Measurements from ENCODE around the gene TMPRSS6. TPM values are rescaled to one million over a fixed set of nuclear protein-coding genes. Genes with fewer than 3 reads are reported as not detected.

TMPRSS6 gene
- total RNA-seq, 4 donors from 2014 or later, result 0.10 to 0.18 TPM; not detected in 2

- Histone ChIP-seq H3K27ac (no peak overlapping the region), H3K36me3 (peaks cover 0 to 19% of the 10 kb centered on the region in 2 donors), H3K4me1 (no peaks in the 10 kb centered on the region), H3K4me3 (no peak overlapping the region), H3K9me3 (no peaks in the 10 kb centered on the region), H3K27me3 (peaks cover 0 to 4% (median 4%) of the 10 kb centered on the region in 3 donors)
- no peak for ATAC-seq
- intact Hi-C loops (cut with DNase I; ENCODE audit: low total_unique reads), result no loop called here
- DNase-seq, result no peak
- TF ChIP-seq CTCF (IDR thresholded peaks at IDR 0.05 in 4 of 5, conservative IDR thresholded peaks at IDR 0.05 in 1 of 5), result no peak
- in situ Hi-C loops (cut with MboI; ENCODE audit: low sequenced_read_pairs in 4 of 4), result no loop called here
Observed at GRCh38 chr22:37032134-37032534, 77.4 kb downstream of the TMPRSS6 start.

GRCh38 chr22:37030560-37031281 lies 78.8 kb downstream of the TMPRSS6 start:
- intact Hi-C loops (cut with DNase I; ENCODE audit: low total_unique reads) (no loop called here), in situ Hi-C loops (cut with MboI; ENCODE audit: low sequenced_read_pairs in 4 of 4) (no loop called here)
- Histone ChIP-seq H3K4me3 (no peak overlapping the region), H3K36me3 (peaks cover 0 to 31% of the 10 kb centered on the region in 2 donors), H3K9me3 (no peaks in the 10 kb centered on the region), H3K4me1 (no peaks in the 10 kb centered on the region), H3K27me3 (no peaks in the 10 kb centered on the region), H3K27ac (no peak overlapping the region)
- no peak for DNase-seq
- no peak for ATAC-seq
- TF ChIP-seq POLR2A (IDR thresholded peaks at IDR 0.05), result no peak
- no peak for TF ChIP-seq CTCF (IDR thresholded peaks at IDR 0.05 in 4 of 5, conservative IDR thresholded peaks at IDR 0.05 in 1 of 5)

GRCh38 chr22:37028692-37029674 lies 80.5 kb downstream of the TMPRSS6 start:
- in situ Hi-C loops (cut with MboI; ENCODE audit: low sequenced_read_pairs in 4 of 4), result no loop called here
- H3K27me3 ChIP-seq, result no peaks in the 10 kb centered on the region
- no peak overlapping the region for H3K27ac ChIP-seq
- no peak for ATAC-seq
- H3K4me3 ChIP-seq, result no peak overlapping the region
- TF ChIP-seq CTCF (IDR thresholded peaks at IDR 0.05 in 4 of 5, conservative IDR thresholded peaks at IDR 0.05 in 1 of 5) (no peak), POLR2A (IDR thresholded peaks at IDR 0.05) (no peak)
- DNase-seq, result no peak
- intact Hi-C loops (cut with DNase I; ENCODE audit: low total_unique reads), result no loop called here
- H3K36me3 ChIP-seq, result peaks cover 0 to 45% of the 10 kb centered on the region in 2 donors
- no peaks in the 10 kb centered on the region for H3K4me1 ChIP-seq
- no peaks in the 10 kb centered on the region for H3K9me3 ChIP-seq

DNA sequence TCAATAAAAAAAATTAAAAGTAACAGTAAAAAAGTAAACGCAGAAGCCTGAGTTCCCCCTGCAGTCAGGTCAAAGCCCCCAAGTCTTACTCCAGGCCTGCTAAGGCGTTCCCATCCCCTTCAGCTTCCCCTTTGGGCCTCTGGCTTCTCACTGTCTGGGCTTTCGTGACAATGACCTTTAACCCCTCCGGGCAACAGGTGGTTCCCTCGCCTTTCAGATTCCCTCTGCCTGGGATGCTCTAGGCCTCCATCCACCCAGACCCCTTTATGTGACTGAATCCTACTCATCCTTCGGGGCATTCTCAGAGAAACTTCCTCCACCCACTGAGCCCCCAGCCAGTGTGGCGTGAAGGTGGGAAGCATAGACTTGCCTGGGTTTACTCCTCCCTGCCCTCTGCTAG lies 82.0 kb downstream of the TMPRSS6 start:
- no peak for TF ChIP-seq CTCF (IDR thresholded peaks at IDR 0.05 in 4 of 5, conservative IDR thresholded peaks at IDR 0.05 in 1 of 5)
- TF ChIP-seq POLR2A (IDR thresholded peaks at IDR 0.05), result no peak
- H3K9me3 ChIP-seq, result no peaks in the 10 kb centered on the region
- peaks cover 0 to 45% of the 10 kb centered on the region in 2 donors for H3K36me3 ChIP-seq
- no peak overlapping the region for H3K27ac ChIP-seq
- ATAC-seq, result no peak
- no peak for DNase-seq
- no peaks in the 10 kb centered on the region for H3K27me3 ChIP-seq
- in situ Hi-C loops (cut with MboI; ENCODE audit: low sequenced_read_pairs in 4 of 4), result no loop called here
- intact Hi-C loops (cut with DNase I; ENCODE audit: low total_unique reads), result no loop called here
- no peak overlapping the region for H3K4me3 ChIP-seq
- peaks cover 0 to 4% of the 10 kb centered on the region in 2 donors for H3K4me1 ChIP-seq
